Panc1 (cell line): ENCODE data around the gene IGLL5. TPM values are rescaled to one million over a fixed set of nuclear protein-coding genes. Genes with fewer than 3 reads are reported as not detected.
"Not testable (repeated sequence)": the region's sequence is repeated elsewhere in the genome, so short reads cannot be mapped to it uniquely, and the experiment has no call there.

Experiments used
- ATAC-seq: fragments of 200-7000 bp; cut with Tn5 transposase; 2 replicates; pipeline ENCODE4 v1.9.1; 2020; ENCODE audit warnings: mild to moderate bottlenecking, moderate library complexity
- BruUV-seq: library from RNA; stranded (reverse); fragments of 400-500 nt; replicated peaks from 2 replicates; lab custom pipeline; 2021; lab: Mats Ljungman, UMichigan
- CTCF ChIA-PET: fragments of 300-600 bp; sonication (Branson Sonifier 250); formaldehyde crosslinking; loops from one replicate; lab custom pipeline; 2022; ENCODE audit warnings: antibody characterized with exemption; lab: Charles Lee
- POLR2A ChIA-PET: fragments of 300-600 bp; sonication (Branson Sonifier 250); formaldehyde crosslinking; loops from one replicate; lab custom pipeline; 2022; ENCODE audit warnings: antibody characterized with exemption; lab: Charles Lee
- DNase-seq: peaks from one replicate; pipeline ENCODE4 v3.0.0-alpha.2; 2010; ENCODE audit warnings: low read depth, low spot score
- H3K27ac ChIP-seq: 2 replicates; pipeline ENCODE4 v1.5.1; 2011; ENCODE audit warnings: mild to moderate bottlenecking, low read length, inconsistent platforms
- H3K27me3 ChIP-seq: fragments of 200-500 bp; sonication (Bioruptor generic); 2 replicates; pipeline ENCODE4 v1.6.0; 2014; ENCODE audit warnings: low read length, inconsistent platforms; ENCODE audit not compliant: control insufficient read depth, insufficient read depth
- H3K36me3 ChIP-seq: fragments of 200-500 bp; sonication (Bioruptor generic); 2 replicates; pipeline ENCODE4 v1.5.1; 2014; ENCODE audit warnings: inconsistent platforms, mild to moderate bottlenecking, low read length, moderate library complexity; ENCODE audit not compliant: control insufficient read depth, insufficient read depth
- H3K4me1 ChIP-seq: 2 replicates; pipeline ENCODE4 v1.5.1; 2011; ENCODE audit warnings: inconsistent platforms, mild to moderate bottlenecking, low read length, moderate library complexity; ENCODE audit not compliant: control insufficient read depth, insufficient read depth
- H3K4me3 ChIP-seq, 2 experiments: 2 replicates each; pipeline ENCODE4 v1.5.1; 2011 to 2012; ENCODE audit warnings: low read depth in 2 of 2, low read length in 2 of 2, mild to moderate bottlenecking in 2 of 2, inconsistent platforms in 1 of 2, moderate library complexity in 1 of 2
- H3K9me3 ChIP-seq: fragments of 200-500 bp; sonication (Bioruptor generic); 2 replicates; pipeline ENCODE4 v1.5.1; 2014; ENCODE audit warnings: low read depth, mild to moderate bottlenecking, inconsistent platforms, low read length, moderate library complexity; ENCODE audit not compliant: control insufficient read depth, insufficient read depth
- POLR2AphosphoS5 ChIP-seq: IDR thresholded peaks from 2 replicates; pipeline ENCODE4 v1.6.1; 2012; ENCODE audit warnings: mild to moderate bottlenecking, low read depth, low read length, moderate library complexity
- SIN3A ChIP-seq: IDR thresholded peaks from 2 replicates; pipeline ENCODE4 v1.6.1; 2012; ENCODE audit warnings: low read depth, mild to moderate bottlenecking, low read length, moderate library complexity, borderline replicate concordance; ENCODE audit not compliant: insufficient read depth
- TCF7L2 ChIP-seq: IDR thresholded peaks from 2 replicates; pipeline ENCODE4 v1.6.1; 2011; ENCODE audit warnings: mild to moderate bottlenecking, low read depth, low read length, inconsistent platforms
- in situ Hi-C: cut with HindIII; loops from 2 replicates; pipeline ENCODE4 v1.10.0; 2016; ENCODE audit warnings: low sequenced_read_pairs, low pct_unique_long_range_greater_than_20kb
- intact Hi-C: fragments of 100-400 bp; cut with micrococcal nuclease; formaldehyde crosslinking; loops from one replicate; pipeline ENCODE4 v1.10.0; 2022; ENCODE audit not compliant: unreplicated experiment
- total RNA-seq: library from RNA; stranded (reverse); gene quantifications from one replicate; pipeline ENCODE4 v1.2.1, GENCODE V29; 2021; ENCODE audit not compliant: unreplicated experiment
- TF ChIP-seq, protein P1 (sequence below): fragments of 450-650 bp; IDR thresholded peaks from 2 replicates; pipeline ENCODE4 v1.5.1; 2017; ENCODE audit warnings: mild to moderate bottlenecking
- TF ChIP-seq, protein P2 (sequence below), 2 experiments: IDR thresholded peaks; 2 replicates each; pipeline ENCODE4 v1.6.1; 2011 to 2012; ENCODE audit warnings: low read depth in 2 of 2, control low read depth in 1 of 2, low read length in 1 of 2, mild to moderate bottlenecking in 1 of 2, moderate library complexity in 1 of 2; ENCODE audit not compliant: insufficient read depth in 1 of 2

IGLL5 gene
- total RNA-seq, 1 experiment from 2014 or later: not detected

DNA sequence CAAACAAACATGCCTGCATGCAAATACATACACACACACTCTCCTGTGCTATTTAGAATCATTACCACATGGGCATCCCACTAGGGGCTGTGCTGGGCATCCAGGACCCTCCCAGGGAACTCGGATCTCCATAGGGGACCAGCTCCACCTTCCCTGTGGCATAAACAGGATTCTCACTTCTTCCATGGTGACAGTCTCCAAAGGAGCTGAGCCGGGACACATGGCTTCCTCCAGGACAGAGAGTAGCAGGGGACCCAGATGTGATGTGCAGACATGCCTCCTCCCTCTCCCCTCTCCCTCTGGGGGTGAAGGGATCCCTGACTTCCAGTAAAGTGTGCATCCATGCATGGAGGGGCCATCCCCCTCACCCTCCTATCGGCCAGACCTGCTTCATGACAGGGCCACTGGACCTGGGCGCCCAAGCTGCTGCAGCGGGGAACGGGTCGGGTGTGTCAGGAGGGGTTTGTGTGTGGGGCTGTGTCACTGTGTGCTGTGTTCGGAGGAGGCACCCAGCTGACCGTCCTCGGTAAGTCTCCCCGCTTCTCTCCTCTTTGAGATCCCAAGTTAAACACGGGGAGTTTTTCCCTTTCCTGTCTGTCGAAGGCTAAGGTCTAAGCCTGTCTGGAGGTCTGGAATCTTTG lies 33.4 kb downstream of the IGLL5 start:
- no peak overlapping the region for H3K4me3 ChIP-seq
- DNase-seq (no peak), ATAC-seq (no peak)
- intact Hi-C loops (no loop called here), in situ Hi-C loops (no loop called here)
- POLR2A ChIA-PET: no interaction called here
- no peaks in the 10 kb centered on the region for H3K9me3 ChIP-seq
- no peaks in the 10 kb centered on the region for H3K27me3 ChIP-seq
- BruUV-seq: no TSS peak
- CTCF ChIA-PET: no interaction called here
- H3K27ac ChIP-seq: no peak overlapping the region
- no peaks in the 10 kb centered on the region for H3K36me3 ChIP-seq
- no peaks in the 10 kb centered on the region for H3K4me1 ChIP-seq
- TF ChIP-seq, protein P1, sequence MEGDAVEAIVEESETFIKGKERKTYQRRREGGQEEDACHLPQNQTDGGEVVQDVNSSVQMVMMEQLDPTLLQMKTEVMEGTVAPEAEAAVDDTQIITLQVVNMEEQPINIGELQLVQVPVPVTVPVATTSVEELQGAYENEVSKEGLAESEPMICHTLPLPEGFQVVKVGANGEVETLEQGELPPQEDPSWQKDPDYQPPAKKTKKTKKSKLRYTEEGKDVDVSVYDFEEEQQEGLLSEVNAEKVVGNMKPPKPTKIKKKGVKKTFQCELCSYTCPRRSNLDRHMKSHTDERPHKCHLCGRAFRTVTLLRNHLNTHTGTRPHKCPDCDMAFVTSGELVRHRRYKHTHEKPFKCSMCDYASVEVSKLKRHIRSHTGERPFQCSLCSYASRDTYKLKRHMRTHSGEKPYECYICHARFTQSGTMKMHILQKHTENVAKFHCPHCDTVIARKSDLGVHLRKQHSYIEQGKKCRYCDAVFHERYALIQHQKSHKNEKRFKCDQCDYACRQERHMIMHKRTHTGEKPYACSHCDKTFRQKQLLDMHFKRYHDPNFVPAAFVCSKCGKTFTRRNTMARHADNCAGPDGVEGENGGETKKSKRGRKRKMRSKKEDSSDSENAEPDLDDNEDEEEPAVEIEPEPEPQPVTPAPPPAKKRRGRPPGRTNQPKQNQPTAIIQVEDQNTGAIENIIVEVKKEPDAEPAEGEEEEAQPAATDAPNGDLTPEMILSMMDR: no peak
- TF ChIP-seq TCF7L2 (no peak), POLR2AphosphoS5 (no peak), SIN3A (no peak)
- TF ChIP-seq, protein P2, sequence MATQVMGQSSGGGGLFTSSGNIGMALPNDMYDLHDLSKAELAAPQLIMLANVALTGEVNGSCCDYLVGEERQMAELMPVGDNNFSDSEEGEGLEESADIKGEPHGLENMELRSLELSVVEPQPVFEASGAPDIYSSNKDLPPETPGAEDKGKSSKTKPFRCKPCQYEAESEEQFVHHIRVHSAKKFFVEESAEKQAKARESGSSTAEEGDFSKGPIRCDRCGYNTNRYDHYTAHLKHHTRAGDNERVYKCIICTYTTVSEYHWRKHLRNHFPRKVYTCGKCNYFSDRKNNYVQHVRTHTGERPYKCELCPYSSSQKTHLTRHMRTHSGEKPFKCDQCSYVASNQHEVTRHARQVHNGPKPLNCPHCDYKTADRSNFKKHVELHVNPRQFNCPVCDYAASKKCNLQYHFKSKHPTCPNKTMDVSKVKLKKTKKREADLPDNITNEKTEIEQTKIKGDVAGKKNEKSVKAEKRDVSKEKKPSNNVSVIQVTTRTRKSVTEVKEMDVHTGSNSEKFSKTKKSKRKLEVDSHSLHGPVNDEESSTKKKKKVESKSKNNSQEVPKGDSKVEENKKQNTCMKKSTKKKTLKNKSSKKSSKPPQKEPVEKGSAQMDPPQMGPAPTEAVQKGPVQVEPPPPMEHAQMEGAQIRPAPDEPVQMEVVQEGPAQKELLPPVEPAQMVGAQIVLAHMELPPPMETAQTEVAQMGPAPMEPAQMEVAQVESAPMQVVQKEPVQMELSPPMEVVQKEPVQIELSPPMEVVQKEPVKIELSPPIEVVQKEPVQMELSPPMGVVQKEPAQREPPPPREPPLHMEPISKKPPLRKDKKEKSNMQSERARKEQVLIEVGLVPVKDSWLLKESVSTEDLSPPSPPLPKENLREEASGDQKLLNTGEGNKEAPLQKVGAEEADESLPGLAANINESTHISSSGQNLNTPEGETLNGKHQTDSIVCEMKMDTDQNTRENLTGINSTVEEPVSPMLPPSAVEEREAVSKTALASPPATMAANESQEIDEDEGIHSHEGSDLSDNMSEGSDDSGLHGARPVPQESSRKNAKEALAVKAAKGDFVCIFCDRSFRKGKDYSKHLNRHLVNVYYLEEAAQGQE (IDR thresholded peaks at IDR 0.05; ENCODE audit: insufficient read depth in 1 of 2, low read depth in 2 of 2, low read length in 1 of 2): no peak

DNA sequence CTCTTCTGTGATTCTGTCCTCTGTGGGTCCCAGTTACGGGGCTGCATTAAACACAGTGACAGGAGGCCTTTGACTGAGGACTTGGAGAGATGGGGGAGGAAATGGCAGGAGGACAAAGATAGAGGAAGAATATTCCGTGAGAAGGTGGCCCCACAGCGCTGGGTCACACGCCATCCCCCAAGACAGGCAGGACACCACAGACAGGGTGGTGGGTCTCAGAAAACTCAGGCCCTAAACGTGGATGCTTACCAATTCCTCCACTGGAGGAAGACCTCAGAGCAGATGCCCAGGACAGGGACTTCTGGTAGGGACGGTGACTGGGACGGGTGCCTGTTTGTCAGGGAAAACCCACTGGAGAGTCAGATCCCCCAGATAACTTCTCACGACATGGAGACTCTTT lies 34.0 kb downstream of the IGLL5 start:
- Histone ChIP-seq H3K36me3 (no peaks in the 10 kb centered on the region), H3K27me3 (no peaks in the 10 kb centered on the region), H3K4me1 (no peaks in the 10 kb centered on the region), H3K9me3 (no peaks in the 10 kb centered on the region), H3K27ac (no peak overlapping the region), H3K4me3 (no peak overlapping the region)
- POLR2A ChIA-PET: no interaction called here
- intact Hi-C loops (no loop called here), in situ Hi-C loops (no loop called here)
- no TSS peak for BruUV-seq
- DNase-seq (no peak), ATAC-seq (no peak)
- CTCF ChIA-PET: no interaction called here
- TF ChIP-seq TCF7L2 (no peak), POLR2AphosphoS5 (no peak), SIN3A (no peak)
- TF ChIP-seq, protein P2 (IDR thresholded peaks at IDR 0.05; ENCODE audit: insufficient read depth in 1 of 2, low read depth in 2 of 2, low read length in 1 of 2): no peak
- TF ChIP-seq, protein P1: no peak

DNA sequence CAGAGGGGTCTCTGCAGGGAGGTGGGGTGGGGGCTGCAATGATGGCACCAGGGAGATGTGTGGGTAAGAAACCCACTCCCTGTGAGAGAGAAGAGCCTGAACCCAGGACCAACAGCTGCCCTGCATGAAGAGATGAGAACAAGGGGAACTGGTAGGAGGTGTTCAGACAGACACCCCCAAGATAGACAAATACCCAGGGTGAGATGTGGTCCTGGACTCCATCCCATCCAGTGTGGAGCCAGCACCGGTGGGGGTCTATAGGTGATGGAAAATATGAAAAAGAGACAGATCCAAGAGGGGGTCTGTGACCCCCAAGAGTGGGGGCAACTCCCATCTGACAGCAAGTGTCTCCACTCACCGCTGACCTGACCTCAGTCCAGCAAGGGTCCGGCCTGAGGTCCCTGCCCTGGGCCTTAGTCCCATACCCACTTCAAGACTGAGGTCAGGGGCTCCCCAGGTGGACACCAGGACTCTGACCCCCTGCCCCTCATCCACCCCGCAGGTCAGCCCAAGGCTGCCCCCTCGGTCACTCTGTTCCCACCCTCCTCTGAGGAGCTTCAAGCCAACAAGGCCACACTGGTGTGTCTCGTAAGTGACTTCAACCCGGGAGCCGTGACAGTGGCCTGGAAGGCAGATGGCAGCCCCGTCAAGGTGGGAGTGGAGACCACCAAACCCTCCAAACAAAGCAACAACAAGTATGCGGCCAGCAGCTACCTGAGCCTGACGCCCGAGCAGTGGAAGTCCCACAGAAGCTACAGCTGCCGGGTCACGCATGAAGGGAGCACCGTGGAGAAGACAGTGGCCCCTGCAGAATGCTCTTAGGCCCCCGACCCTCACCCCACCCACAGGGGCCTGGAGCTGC lies 34.7 kb downstream of the IGLL5 start:
- H3K27me3 ChIP-seq, BruUV-seq, H3K27ac ChIP-seq, H3K36me3 ChIP-seq, intact Hi-C loops, H3K4me3 ChIP-seq, H3K4me1 ChIP-seq, CTCF ChIA-PET, POLR2A ChIA-PET, H3K9me3 ChIP-seq, DNase-seq, in situ Hi-C loops, ATAC-seq: not testable (repeated sequence)
